Fibroblast of peridontal ligament (primary cell): ENCODE measurements around the gene PFN2.
A peak's percentile ranks its signal among the peaks of the same experiment; 100 is the strongest.
"Not testable (repeated sequence)": the region's sequence is repeated elsewhere in the genome, so short reads cannot be mapped to it uniquely, and the experiment has no call there.

Experiments
- DNase-seq: peaks from one replicate; pipeline ENCODE4 v3.0.0-alpha.2; 2010; ENCODE audit errors: extremely low read depth

PFN2 gene

GRCh38 chr3:149970716-149971402, at the start of gene PFN2:
Gene PFN2, minus strand, starts transcription at chr3:149970895. Its CDS starts 39 bp downstream, at chr3:149970856.
- peak; percentile 68 for DNase-seq

GRCh38 chr3:150015901-150016300, 45.2 kb upstream of the PFN2 start:
- DNase-seq = no peak

- DNase-seq = no peak
These were observed 44.1 kb upstream of the PFN2 start for GRCh38 chr3:150014782-150015181.

GRCh38 chr3:150013801-150014200, 43.1 kb upstream of the PFN2 start:
- DNase-seq = no peak

GRCh38 chr3:150006794-150007193, 36.1 kb upstream of the PFN2 start:
- DNase-seq = no peak

- peak; percentile 67 for DNase-seq
These were observed 34.8 kb upstream of the PFN2 start for GRCh38 chr3:150005243-150006112.

- DNase-seq = no peak
These were observed 29.9 kb upstream of the PFN2 start for GRCh38 chr3:150000641-150001040.

GRCh38 chr3:149999421-149999820, 28.7 kb upstream of the PFN2 start:
- no peak for DNase-seq

GRCh38 chr3:149998946-149999345, 28.3 kb upstream of the PFN2 start:
- no peak for DNase-seq

- DNase-seq = no peak
These were observed 21.8 kb upstream of the PFN2 start for GRCh38 chr3:149992416-149993058.

GRCh38 chr3:149990423-149990948, 19.8 kb upstream of the PFN2 start:
- peak; percentile 54 for DNase-seq

- no peak for DNase-seq
These were observed 18.6 kb upstream of the PFN2 start for GRCh38 chr3:149989307-149989706.

- no peak for DNase-seq
These were observed 12.9 kb upstream of the PFN2 start for GRCh38 chr3:149983628-149984027.

GRCh38 chr3:149983053-149983452, 12.4 kb upstream of the PFN2 start:
- DNase-seq = not testable (repeated sequence)

- not testable (repeated sequence) for DNase-seq
These were observed 11.3 kb upstream of the PFN2 start for GRCh38 chr3:149981979-149982378.

GRCh38 chr3:149977386-149977785, 6.7 kb upstream of the PFN2 start:
- DNase-seq = peak; percentile 62

GRCh38 chr3:149975919-149976318, 5.2 kb upstream of the PFN2 start:
- DNase-seq = no peak

GRCh38 chr3:149971403-149972075, 844 bp upstream of the PFN2 start:
- DNase-seq = peak; percentile 68

GRCh38 chr3:149969940-149970715, 567 bp downstream of the PFN2 start:
- DNase-seq = peak; percentile 87

- DNase-seq = peak; percentile 87
These were observed 1.4 kb downstream of the PFN2 start for GRCh38 chr3:149969110-149969939.
